ENCODE measurements around the gene ADRA1B. TPM values are rescaled to one million over a fixed set of nuclear protein-coding genes. Genes with fewer than 3 reads are reported as not detected.

Gene ADRA1B
- total RNA-seq, 1 experiment from 2014 or later: not detected

GRCh38 chr5:160001457-160001856, 85.2 kb downstream of the ADRA1B start:
- no peak for DNase-seq
- no peaks in the 10 kb centered on the region for H3K9me3 ChIP-seq (ENCODE audit: control insufficient read depth, low read depth, low read length)
- H3K9ac ChIP-seq (ENCODE audit: extremely low read depth, insufficient read length, low read length): no peak overlapping the region
- no peaks in the 10 kb centered on the region for H3K9me3 Mint-ChIP-seq
- H4K20me1 ChIP-seq (ENCODE audit: control insufficient read depth, insufficient read depth, insufficient read length): no peaks in the 10 kb centered on the region
- H3K27ac ChIP-seq (ENCODE audit: insufficient read length, low read depth, low read length): no peak overlapping the region
- peak overlapping the region; percentile 73 for H4K8ac ChIP-seq (replicated peaks; ENCODE audit: insufficient read length, low read depth, low read length)
- peaks cover 19% of the 10 kb centered on the region for H3K27me3 Mint-ChIP-seq (ENCODE audit: low read depth)
- H3K27ac Mint-ChIP-seq: no peak overlapping the region
- no peak overlapping the region for H3T11ph ChIP-seq (ENCODE audit: low read length)
- no peaks in the 10 kb centered on the region for H3K79me2 ChIP-seq (ENCODE audit: insufficient read depth, low read length)
- no peak overlapping the region for H4K91ac ChIP-seq (ENCODE audit: insufficient read length, low read depth, low read length)
- no peak overlapping the region for H2BK15ac ChIP-seq (ENCODE audit: low read depth, low read length)
- H3K36me3 Mint-ChIP-seq (ENCODE audit: insufficient read depth in 1 of 3, low read depth in 3 of 3): no peaks in the 10 kb centered on the region
- no peak overlapping the region for H3K18ac ChIP-seq (ENCODE audit: insufficient read length, low read depth, low read length)
- H3K4me3 Mint-ChIP-seq: no peak overlapping the region; a peak in 1 of 5 replicates
- no peak overlapping the region for H2BK12ac ChIP-seq (ENCODE audit: insufficient read length, low read depth, low read length)
- no peak overlapping the region for H3K56ac ChIP-seq (ENCODE audit: insufficient read length, low read depth, low read length)
- no peak overlapping the region for H2AK5ac ChIP-seq (ENCODE audit: insufficient read length, low read length)
- H3K4ac ChIP-seq (ENCODE audit: low read depth, low read length): no peak overlapping the region
- TF ChIP-seq CTCF (conservative IDR thresholded peaks at IDR 0.05): no peak
- H2AFZ ChIP-seq (ENCODE audit: low read length): no peak overlapping the region
- H4K5ac ChIP-seq (ENCODE audit: insufficient read length, low read depth, low read length): no peak overlapping the region
- H3K4me1 Mint-ChIP-seq: no peaks in the 10 kb centered on the region
- no peaks in the 10 kb centered on the region for H3K79me1 ChIP-seq (ENCODE audit: insufficient read depth, low read depth, low read length, poor library complexity, severe bottlenecking)
- no peak overlapping the region for H3K14ac ChIP-seq (ENCODE audit: insufficient read depth, low read length)
- H2BK120ac ChIP-seq (ENCODE audit: low read depth, low read length, poor library complexity, severe bottlenecking): no peak overlapping the region
- H3K4me2 ChIP-seq (ENCODE audit: insufficient read depth, insufficient read length, low read length): no peak overlapping the region
- H3K23ac ChIP-seq (ENCODE audit: insufficient read length, low read depth, low read length): no peak overlapping the region
- no peaks in the 10 kb centered on the region for H3K4me1 ChIP-seq (ENCODE audit: insufficient read depth, low read length)
- WGBS (ENCODE audit: extremely low coverage, insufficient read length, low lambda C conversion rate): no CpG with 5 or more reads among the region's 3 CpGs
- no peaks in the 10 kb centered on the region for H3K23me2 ChIP-seq (ENCODE audit: insufficient read length, low read depth, low read length, poor library complexity, severe bottlenecking)
- no peaks in the 10 kb centered on the region for H3K27me3 ChIP-seq (ENCODE audit: insufficient read depth, low read length)
- no peak overlapping the region for H2BK20ac ChIP-seq (ENCODE audit: low read depth, low read length, poor library complexity, severe bottlenecking)
- no peak overlapping the region for H2BK5ac ChIP-seq (ENCODE audit: insufficient read length, low read length)
